H9 (cell line): ENCODE measurements around the gene RPL11. TPM values are rescaled to one million over a fixed set of nuclear protein-coding genes. Genes with fewer than 3 reads are reported as not detected.

Source experiments
- DNase-seq: peaks from one replicate; pipeline ENCODE4 v3.0.0-alpha.2; 2017
- H2AFZ ChIP-seq: one replicate; pipeline ENCODE4 v1.6.1; 2013; ENCODE audit warnings: mild to moderate bottlenecking, low read length, control low read depth, moderate library complexity
- H2AK5ac ChIP-seq: 2 replicates; pipeline ENCODE4 v1.6.1; 2013; ENCODE audit warnings: low read length, control low read depth, mixed read lengths; ENCODE audit not compliant: insufficient read length
- H2BK120ac ChIP-seq: one replicate; pipeline ENCODE4 v1.6.1; 2013; ENCODE audit warnings: low read depth, mild to moderate bottlenecking, low read length, control low read depth, inconsistent platforms; ENCODE audit not compliant: poor library complexity, severe bottlenecking
- H2BK12ac ChIP-seq: 2 replicates; pipeline ENCODE4 v1.6.1; 2013; ENCODE audit warnings: low read length, control low read depth, mixed read lengths, low read depth; ENCODE audit not compliant: insufficient read length
- H2BK15ac ChIP-seq: 2 replicates; pipeline ENCODE4 v1.6.1; 2013; ENCODE audit warnings: low read depth, low read length, control low read depth
- H2BK20ac ChIP-seq: one replicate; pipeline ENCODE4 v1.6.1; 2013; ENCODE audit warnings: low read depth, mild to moderate bottlenecking, low read length, control low read depth, inconsistent platforms; ENCODE audit not compliant: poor library complexity, severe bottlenecking
- H2BK5ac ChIP-seq: 2 replicates; pipeline ENCODE4 v1.6.1; 2013; ENCODE audit warnings: low read length, control low read depth, mixed read lengths; ENCODE audit not compliant: insufficient read length
- H3K14ac ChIP-seq: 2 replicates; pipeline ENCODE4 v1.6.1; 2013; ENCODE audit warnings: low read length, control low read depth; ENCODE audit not compliant: insufficient read depth
- H3K18ac ChIP-seq: 2 replicates; pipeline ENCODE4 v1.6.1; 2013; ENCODE audit warnings: low read depth, mild to moderate bottlenecking, mixed read lengths, low read length, control low read depth; ENCODE audit not compliant: insufficient read length
- H3K23ac ChIP-seq: 2 replicates; pipeline ENCODE4 v1.6.1; 2013; ENCODE audit warnings: low read length, control low read depth, mixed read lengths, low read depth; ENCODE audit not compliant: insufficient read length
- H3K23me2 ChIP-seq: 2 replicates; pipeline ENCODE4 v1.6.1; 2013; ENCODE audit warnings: low read depth, mild to moderate bottlenecking, mixed read lengths, low read length, control low read depth; ENCODE audit not compliant: insufficient read length, poor library complexity, severe bottlenecking
- H3K27ac ChIP-seq: 2 replicates; pipeline ENCODE4 v1.5.1; 2013; ENCODE audit warnings: low read length, control low read depth, mixed read lengths, low read depth; ENCODE audit not compliant: insufficient read length
- H3K27me3 ChIP-seq: 2 replicates; pipeline ENCODE4 v1.6.1; 2013; ENCODE audit warnings: low read length, control low read depth, inconsistent platforms; ENCODE audit not compliant: insufficient read depth
- H3K4ac ChIP-seq: 2 replicates; pipeline ENCODE4 v1.6.1; 2013; ENCODE audit warnings: low read depth, mild to moderate bottlenecking, control low read depth, inconsistent platforms, low read length, moderate library complexity
- H3K4me1 ChIP-seq: 2 replicates; pipeline ENCODE4 v1.6.1; 2013; ENCODE audit warnings: low read length, control low read depth, inconsistent platforms; ENCODE audit not compliant: insufficient read depth
- H3K4me2 ChIP-seq: 2 replicates; pipeline ENCODE4 v1.6.1; 2013; ENCODE audit warnings: low read length, control low read depth, mixed read lengths; ENCODE audit not compliant: insufficient read length, insufficient read depth
- H3K56ac ChIP-seq: 2 replicates; pipeline ENCODE4 v1.6.1; 2013; ENCODE audit warnings: low read depth, mild to moderate bottlenecking, mixed read lengths, low read length, control low read depth; ENCODE audit not compliant: insufficient read length
- H3K79me1 ChIP-seq: 2 replicates; pipeline ENCODE4 v1.6.1; 2013; ENCODE audit warnings: low read depth, mild to moderate bottlenecking, moderate library complexity, low read length, control low read depth, inconsistent platforms; ENCODE audit not compliant: insufficient read depth, poor library complexity, severe bottlenecking
- H3K79me2 ChIP-seq: 2 replicates; pipeline ENCODE4 v1.6.1; 2013; ENCODE audit warnings: low read length, control low read depth, inconsistent platforms; ENCODE audit not compliant: insufficient read depth
- H3K9ac ChIP-seq: 2 replicates; pipeline ENCODE4 v1.6.1; 2013; ENCODE audit warnings: low read length, control low read depth, mixed read lengths; ENCODE audit not compliant: insufficient read length; ENCODE audit errors: extremely low read depth
- H3K9me3 ChIP-seq: one replicate; pipeline ENCODE4 v1.6.1; 2013; ENCODE audit warnings: low read depth, low read length, inconsistent platforms; ENCODE audit not compliant: control insufficient read depth
- H3T11ph ChIP-seq: one replicate; pipeline ENCODE4 v1.6.1; 2013; ENCODE audit warnings: mild to moderate bottlenecking, low read length, control low read depth, inconsistent platforms
- H4K20me1 ChIP-seq: one replicate; pipeline ENCODE4 v1.6.1; 2013; ENCODE audit not compliant: control insufficient read depth, insufficient read length, insufficient read depth
- H4K5ac ChIP-seq: 2 replicates; pipeline ENCODE4 v1.6.1; 2013; ENCODE audit warnings: low read depth, mild to moderate bottlenecking, mixed read lengths, low read length, control low read depth; ENCODE audit not compliant: insufficient read length
- H4K8ac ChIP-seq: replicated peaks from 2 replicates; pipeline ENCODE4 v1.6.1; 2013; ENCODE audit warnings: low read length, control low read depth, mixed read lengths, low read depth; ENCODE audit not compliant: insufficient read length
- H4K91ac ChIP-seq: 2 replicates; pipeline ENCODE4 v1.6.1; 2013; ENCODE audit warnings: low read depth, mild to moderate bottlenecking, moderate library complexity, mixed read lengths, low read length, control low read depth; ENCODE audit not compliant: insufficient read length
- H3K27ac Mint-ChIP-seq, 3 experiments: 2 replicates in 2 of 3; 3 replicates in 1 of 3; pipeline ENCODE4 v1.8.0; 2020 to 2021; ENCODE audit warnings: mixed read lengths in 3 of 3, mild to moderate bottlenecking in 1 of 3, moderate library complexity in 1 of 3
- H3K27me3 Mint-ChIP-seq: 2 replicates; pipeline ENCODE4 v1.8.0; 2021; ENCODE audit warnings: low read depth, mild to moderate bottlenecking, moderate library complexity, mixed read lengths
- H3K36me3 Mint-ChIP-seq, 3 experiments: 2 replicates in 2 of 3; 3 replicates in 1 of 3; pipeline ENCODE4 v1.8.0; 2020 to 2021; ENCODE audit warnings: low read depth in 3 of 3, mixed read lengths in 3 of 3; ENCODE audit not compliant: insufficient read depth in 1 of 3
- H3K4me1 Mint-ChIP-seq, 2 experiments: 2 replicates each; pipeline ENCODE4 v1.8.0; 2020; ENCODE audit warnings: mixed read lengths in 2 of 2
- H3K4me3 Mint-ChIP-seq, 2 experiments: 2 replicates in 1 of 2; 3 replicates in 1 of 2; pipeline ENCODE4 v1.8.0; 2020 to 2021; ENCODE audit warnings: mild to moderate bottlenecking in 2 of 2, mixed read lengths in 2 of 2, moderate library complexity in 1 of 2
- H3K9me3 Mint-ChIP-seq, 2 experiments: 2 replicates in 1 of 2; 3 replicates in 1 of 2; pipeline ENCODE4 v1.8.0; 2020; ENCODE audit warnings: mild to moderate bottlenecking in 2 of 2, mixed read lengths in 2 of 2, moderate library complexity in 1 of 2
- WGBS: extraction: QIAGEN DNeasy Blood & Tissue Kit; methylation state at CpG from one replicate; pipeline ENCODE4 v1.1.7; 2013; ENCODE audit warnings: missing lambda C conversion rate, low lambda C conversion rate, mixed read lengths; ENCODE audit not compliant: insufficient read length; ENCODE audit errors: extremely low coverage; 5-methylcytosine and 5-hydroxymethylcytosine counted together
- total RNA-seq: library from RNA; stranded (reverse); gene quantifications from 2 replicates; pipeline ENCODE4 v1.2.1, GENCODE V29; 2021
- TF ChIP-seq, protein P1 (sequence below): fragments of 200-600 bp; sonication (generic); conservative IDR thresholded peaks from 3 replicates; pipeline ENCODE4 v1.8.0; 2021; ENCODE audit warnings: antibody characterized with exemption, mild to moderate bottlenecking

Gene RPL11
- total RNA-seq, 1 experiment from 2014 or later, result 1,618 TPM

DNA sequence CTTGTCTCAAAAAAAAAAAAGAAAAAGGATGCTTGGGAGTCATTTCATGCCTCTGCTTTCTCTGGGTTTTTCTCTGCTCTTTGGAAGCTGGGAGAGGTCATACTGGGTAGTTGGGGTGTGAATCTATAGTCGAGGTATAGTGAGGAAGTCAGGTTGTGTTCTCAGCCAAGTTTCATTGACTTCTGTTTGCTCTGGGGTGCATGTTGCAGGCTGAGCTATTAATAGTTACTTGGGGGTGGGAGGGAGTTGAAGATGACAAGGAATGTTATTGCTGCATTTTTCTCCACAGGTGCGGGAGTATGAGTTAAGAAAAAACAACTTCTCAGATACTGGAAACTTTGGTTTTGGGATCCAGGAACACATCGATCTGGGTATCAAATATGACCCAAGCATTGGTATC lies 2.8 kb downstream of the RPL11 start:
- H3K4ac ChIP-seq, result no peak overlapping the region
- no peak overlapping the region for H2AK5ac ChIP-seq
- Mint-ChIP-seq H3K36me3 (peaks cover 68 to 73% (median 72%) of the 10 kb centered on the region in 3 experiments), H3K4me3 (peak overlapping the region; percentile 96 to 97), H3K27ac (peak overlapping the region in 2 of 3 experiments; percentile 49 to 65; a peak in 3 of 7 replicates), H3K4me1 (peaks cover 38 to 40% of the 10 kb centered on the region in 2 experiments), H3K27me3 (no peaks in the 10 kb centered on the region), H3K9me3 (no peaks in the 10 kb centered on the region; a peak in 1 of 5 replicates)
- TF ChIP-seq, protein P1, sequence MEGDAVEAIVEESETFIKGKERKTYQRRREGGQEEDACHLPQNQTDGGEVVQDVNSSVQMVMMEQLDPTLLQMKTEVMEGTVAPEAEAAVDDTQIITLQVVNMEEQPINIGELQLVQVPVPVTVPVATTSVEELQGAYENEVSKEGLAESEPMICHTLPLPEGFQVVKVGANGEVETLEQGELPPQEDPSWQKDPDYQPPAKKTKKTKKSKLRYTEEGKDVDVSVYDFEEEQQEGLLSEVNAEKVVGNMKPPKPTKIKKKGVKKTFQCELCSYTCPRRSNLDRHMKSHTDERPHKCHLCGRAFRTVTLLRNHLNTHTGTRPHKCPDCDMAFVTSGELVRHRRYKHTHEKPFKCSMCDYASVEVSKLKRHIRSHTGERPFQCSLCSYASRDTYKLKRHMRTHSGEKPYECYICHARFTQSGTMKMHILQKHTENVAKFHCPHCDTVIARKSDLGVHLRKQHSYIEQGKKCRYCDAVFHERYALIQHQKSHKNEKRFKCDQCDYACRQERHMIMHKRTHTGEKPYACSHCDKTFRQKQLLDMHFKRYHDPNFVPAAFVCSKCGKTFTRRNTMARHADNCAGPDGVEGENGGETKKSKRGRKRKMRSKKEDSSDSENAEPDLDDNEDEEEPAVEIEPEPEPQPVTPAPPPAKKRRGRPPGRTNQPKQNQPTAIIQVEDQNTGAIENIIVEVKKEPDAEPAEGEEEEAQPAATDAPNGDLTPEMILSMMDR, result no peak
- peaks cover 37% of the 10 kb centered on the region; the same call in 1 of the 2 replicates for H3K79me2 ChIP-seq
- no peak overlapping the region for H3K27ac ChIP-seq
- no peak overlapping the region for H4K5ac ChIP-seq
- no peak overlapping the region for H3K9ac ChIP-seq
- no peak overlapping the region for H2BK12ac ChIP-seq
- no peak overlapping the region for H3K56ac ChIP-seq
- H3K4me1 ChIP-seq, result peaks cover 4% of the 10 kb centered on the region; the same call in 1 of the 2 replicates
- H2BK120ac ChIP-seq, result no peak overlapping the region
- no peak overlapping the region for H2BK20ac ChIP-seq
- no CpG with 5 or more reads among the region's 3 CpGs for WGBS
- H3K23me2 ChIP-seq, result peaks cover 6% of the 10 kb centered on the region
- H2AFZ ChIP-seq, result no peak overlapping the region
- no peaks in the 10 kb centered on the region for H3K27me3 ChIP-seq
- no peak overlapping the region for H2BK5ac ChIP-seq
- no peak overlapping the region for H3K14ac ChIP-seq
- DNase-seq, result no peak
- no peak overlapping the region for H3K23ac ChIP-seq
- H2BK15ac ChIP-seq, result no peak overlapping the region
- no peak overlapping the region for H4K91ac ChIP-seq
- H4K8ac ChIP-seq, result no peak overlapping the region
- H3K79me1 ChIP-seq, result peaks cover 22% of the 10 kb centered on the region
- no peak overlapping the region for H3T11ph ChIP-seq
- no peak overlapping the region for H3K18ac ChIP-seq
- H3K4me2 ChIP-seq, result no peak overlapping the region
- H3K9me3 ChIP-seq, result no peaks in the 10 kb centered on the region
- H4K20me1 ChIP-seq, result no peaks in the 10 kb centered on the region
